Stimulated activated naive CD8-positive, alpha-beta T cell treated with anti-CD3 and anti-CD28 coated beads, Interleukin-15, amount 100 ng/mL, for 72 hours (primary cell): ENCODE results near the gene TOB1.
"Not testable (repeated sequence)": the region's sequence is repeated elsewhere in the genome, so short reads cannot be mapped to it uniquely, and the experiment has no call there.

Source experiments
- ATAC-seq: fragments of 150-1000 bp; cut with Tn5 transposase; 2 replicates; pipeline ENCODE4 v1.10.0; 2021; ENCODE audit warnings: mild to moderate bottlenecking, moderate library complexity
- DNase-seq, 2 donors: peaks; one replicate each; pipeline ENCODE4 v3.0.0; 2021 to 2022
- H3K27ac Mint-ChIP-seq, 2 donors: one replicate each; pipeline ENCODE4 v1.8.0; 2022; ENCODE audit warnings: mild to moderate bottlenecking in 2 of 2, mixed read lengths in 2 of 2, moderate library complexity in 2 of 2
- H3K27me3 Mint-ChIP-seq: one replicate; pipeline ENCODE4 v1.8.0; 2022; ENCODE audit warnings: mixed read lengths
- H3K4me1 Mint-ChIP-seq: one replicate; pipeline ENCODE4 v1.8.0; 2022; ENCODE audit warnings: mild to moderate bottlenecking, mixed read lengths
- H3K4me3 Mint-ChIP-seq, 2 donors: one replicate each; pipeline ENCODE4 v1.8.0; 2022; ENCODE audit warnings: mild to moderate bottlenecking in 2 of 2, mixed read lengths in 2 of 2, moderate library complexity in 1 of 2
- H3K9me3 Mint-ChIP-seq, 2 donors: one replicate each; pipeline ENCODE4 v1.8.0; 2022; ENCODE audit warnings: mixed read lengths in 2 of 2

TOB1 gene

DNA sequence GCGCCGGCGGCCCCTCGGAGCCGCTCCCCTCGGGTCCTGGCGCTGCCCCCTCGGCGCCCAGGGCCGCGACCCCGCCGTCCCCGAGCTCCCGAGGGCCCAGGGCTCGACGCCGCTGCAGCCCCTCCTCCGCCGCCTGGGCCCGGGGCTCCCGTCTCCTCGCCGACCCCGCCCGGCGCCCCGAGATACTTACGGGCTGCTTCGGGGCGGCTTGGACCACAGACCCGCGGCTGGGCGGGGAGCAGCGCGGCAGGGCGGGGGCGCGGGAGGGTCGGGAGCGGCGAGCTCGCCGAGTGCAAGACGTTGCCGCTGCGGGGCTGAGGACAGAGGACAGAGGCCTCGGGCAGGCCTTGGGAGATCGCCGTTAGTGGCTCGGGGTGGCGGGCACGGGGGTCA lies 290 bp downstream of the TOB1 start:
- ATAC-seq (no peak), DNase-seq (no peak)
- H3K4me1 Mint-ChIP-seq, result peaks cover 49% of the 10 kb centered on the region
- H3K4me3 Mint-ChIP-seq, result peak overlapping the region; percentile 97 to 100
- no peaks in the 10 kb centered on the region for H3K27me3 Mint-ChIP-seq
- H3K9me3 Mint-ChIP-seq, result no peaks in the 10 kb centered on the region
- H3K27ac Mint-ChIP-seq, result no peak overlapping the region

DNA sequence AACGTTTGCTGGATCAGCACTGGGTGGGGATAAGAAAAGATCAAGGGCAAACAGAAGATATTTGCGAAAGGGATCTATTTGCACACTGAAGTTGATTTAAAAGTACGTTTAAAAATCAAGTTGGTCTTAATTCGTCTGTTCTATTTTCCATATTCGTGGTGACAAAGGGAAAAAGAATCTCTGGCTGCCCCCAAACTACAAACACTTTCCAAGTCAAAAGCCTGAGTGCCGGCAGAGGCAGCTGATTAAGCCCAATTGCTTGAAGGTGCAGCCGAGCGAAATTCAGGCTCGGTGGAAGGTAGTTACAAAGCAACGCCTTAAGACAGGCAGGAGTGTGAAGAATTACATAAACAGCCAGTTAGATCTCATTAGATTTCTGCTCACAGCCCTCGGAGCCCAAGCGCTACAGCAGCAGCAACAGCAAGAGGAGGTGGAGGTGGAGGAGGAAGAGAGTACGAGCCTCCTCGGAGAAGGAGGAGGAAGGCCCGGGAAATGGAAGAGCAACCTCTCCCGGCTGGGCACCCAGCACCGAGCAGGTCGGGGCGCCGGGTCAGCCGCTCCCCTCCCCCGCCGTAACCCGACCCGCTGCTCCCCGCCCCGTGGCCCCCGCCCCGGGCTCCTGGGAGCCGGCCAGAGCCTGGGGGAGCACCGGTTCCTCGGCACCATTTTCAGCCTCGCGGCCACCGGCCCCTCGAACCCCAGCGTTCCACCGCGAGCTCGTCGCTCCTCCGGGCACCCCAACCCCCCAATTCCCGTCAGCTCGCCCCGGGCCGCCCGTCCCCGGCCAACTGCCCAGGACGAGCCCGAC lies 890 bp downstream of the TOB1 start:
- Mint-ChIP-seq H3K9me3 (no peaks in the 10 kb centered on the region), H3K27me3 (no peaks in the 10 kb centered on the region), H3K4me3 (peak overlapping the region; percentile 88 to 99), H3K4me1 (peaks cover 49% of the 10 kb centered on the region), H3K27ac (peak overlapping the region; percentile 96 to 97)
- peak; percentile 1 for ATAC-seq
- peak; percentile 57 to 61 for DNase-seq

DNA sequence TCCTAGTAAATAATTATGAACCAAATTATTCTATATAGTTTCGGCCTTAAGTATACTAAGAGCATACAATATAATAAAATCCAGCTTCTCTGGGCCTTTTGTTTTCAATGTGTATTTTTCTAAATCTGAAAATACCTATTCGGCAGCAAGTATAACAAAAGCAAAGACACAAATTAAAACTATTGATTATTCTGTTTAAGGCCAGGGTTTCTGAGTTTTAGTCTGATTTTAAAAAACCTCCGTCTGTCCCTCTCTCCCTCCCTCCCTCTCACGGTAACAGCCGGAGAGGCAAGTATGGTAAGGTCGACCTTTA lies 1.5 kb downstream of the TOB1 start:
- Mint-ChIP-seq H3K4me3 (peak overlapping the region; percentile 88 to 99), H3K27me3 (no peaks in the 10 kb centered on the region), H3K9me3 (no peaks in the 10 kb centered on the region), H3K27ac (peak overlapping the region; percentile 96 to 97), H3K4me1 (peaks cover 49% of the 10 kb centered on the region)
- ATAC-seq (no peak), DNase-seq (no peak)

DNA sequence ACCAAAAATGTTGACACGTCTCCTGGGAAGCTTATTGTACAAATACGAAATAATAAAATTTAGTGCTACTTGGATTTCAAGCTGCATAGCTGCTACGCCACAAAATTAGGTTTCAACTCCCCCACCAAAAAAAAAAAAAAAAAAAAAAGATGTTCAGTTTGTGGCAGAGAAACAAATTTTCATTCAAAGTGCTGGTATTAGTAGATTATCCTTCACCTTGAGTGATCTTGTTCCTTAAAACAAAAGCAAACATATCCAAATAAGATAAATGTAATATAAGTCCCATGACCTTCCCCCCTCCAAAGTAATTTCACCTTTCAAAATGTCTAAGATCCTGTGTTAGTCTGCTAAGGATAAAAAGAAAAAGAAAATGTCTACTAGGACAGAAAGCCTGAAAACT lies 2.2 kb downstream of the TOB1 start:
- no peaks in the 10 kb centered on the region for H3K9me3 Mint-ChIP-seq
- peak overlapping the region; percentile 88 to 99 for H3K4me3 Mint-ChIP-seq
- H3K4me1 Mint-ChIP-seq, result peaks cover 47% of the 10 kb centered on the region
- no peak for DNase-seq
- ATAC-seq, result no peak
- no peaks in the 10 kb centered on the region for H3K27me3 Mint-ChIP-seq
- H3K27ac Mint-ChIP-seq, result peak overlapping the region; percentile 1 to 48

DNA sequence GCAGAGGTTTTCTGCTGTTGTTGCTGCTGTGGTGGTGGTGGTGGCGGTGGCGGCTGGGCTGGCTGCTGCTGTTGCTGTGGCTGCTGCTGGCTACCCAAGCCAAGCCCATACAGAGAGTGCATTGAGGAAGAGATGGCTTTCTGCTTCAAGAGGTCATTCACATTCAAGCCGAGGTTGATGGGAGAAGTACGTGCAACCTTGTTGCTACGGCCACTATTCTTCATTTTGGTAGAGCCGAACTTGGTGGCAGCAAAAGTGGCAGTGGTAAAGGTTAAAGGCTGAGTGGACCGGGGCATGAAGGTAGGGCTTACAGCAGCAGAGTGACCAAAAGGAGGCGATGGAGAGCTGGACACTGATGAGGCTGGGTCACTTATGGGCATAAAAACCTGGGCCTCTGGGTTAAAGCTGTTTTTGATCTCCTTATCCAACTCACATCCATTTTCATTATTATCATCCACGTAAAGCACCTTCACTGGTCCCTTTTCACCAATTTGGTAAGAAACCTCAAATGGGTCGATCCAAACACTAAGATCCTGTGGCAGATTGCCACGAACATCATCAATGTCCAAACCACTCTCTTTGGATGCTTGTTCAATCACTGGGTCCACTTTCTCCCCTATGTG lies 2.8 kb downstream of the TOB1 start:
- H3K9me3 Mint-ChIP-seq, result no peaks in the 10 kb centered on the region
- ATAC-seq (no peak), DNase-seq (peak in 1 of 2 donors; percentile 55)
- H3K27me3 Mint-ChIP-seq, result no peaks in the 10 kb centered on the region
- H3K4me1 Mint-ChIP-seq, result peaks cover 41% of the 10 kb centered on the region
- H3K27ac Mint-ChIP-seq, result no peak overlapping the region
- peak overlapping the region; percentile 55 to 99 for H3K4me3 Mint-ChIP-seq

DNA sequence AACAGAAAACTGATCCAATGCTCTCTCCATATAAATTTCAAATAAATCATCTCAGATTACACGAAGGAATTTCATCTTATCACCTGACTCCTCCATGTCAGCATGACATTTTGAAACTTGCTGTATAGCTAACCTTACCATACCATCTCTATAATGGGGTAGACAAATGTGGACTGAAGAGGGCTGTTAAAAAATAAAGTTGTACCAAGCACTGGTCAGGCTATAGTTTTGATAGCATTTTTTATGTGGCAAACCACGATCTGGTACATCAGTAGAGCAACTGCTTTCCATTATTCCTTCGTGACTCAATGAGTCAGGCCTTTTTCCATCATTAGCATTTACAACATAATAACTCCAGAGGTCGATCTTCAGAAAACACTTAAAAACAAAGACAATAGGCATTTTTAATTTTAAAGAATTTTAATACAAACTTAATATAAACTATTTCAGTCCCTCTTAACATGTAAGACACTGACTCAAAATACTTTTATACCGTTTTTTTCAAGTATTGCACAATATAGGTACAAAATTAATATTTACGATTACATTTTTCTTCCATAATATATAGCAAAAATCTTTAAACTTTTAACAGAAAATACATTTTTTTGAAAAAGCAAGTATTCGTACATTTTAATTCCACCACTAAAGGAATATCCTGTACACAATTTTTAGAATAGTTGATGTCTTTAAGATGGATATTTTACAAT lies 4.2 kb downstream of the TOB1 start:
- Mint-ChIP-seq H3K4me3 (peak overlapping the region; percentile 66 to 80), H3K4me1 (peaks cover 32% of the 10 kb centered on the region), H3K9me3 (no peaks in the 10 kb centered on the region), H3K27ac (no peak overlapping the region), H3K27me3 (no peaks in the 10 kb centered on the region)
- DNase-seq (no peak), ATAC-seq (no peak)

DNA sequence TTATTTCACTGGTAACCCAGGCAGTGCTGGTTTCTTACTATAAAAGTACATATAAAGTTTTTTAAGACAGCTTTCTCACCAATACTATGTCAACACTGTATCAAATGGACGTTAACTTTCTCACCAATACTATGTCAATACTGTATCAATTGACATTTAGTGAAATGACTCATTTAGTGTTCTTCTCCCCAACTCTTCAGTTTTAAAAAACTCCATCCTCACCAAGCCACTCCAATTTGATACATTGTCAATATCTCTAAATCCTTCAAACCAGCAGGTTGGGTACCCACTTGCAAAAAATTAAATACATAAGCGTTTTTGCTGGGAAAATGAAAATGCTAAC lies 4.8 kb downstream of the TOB1 start:
- no peak for DNase-seq
- Mint-ChIP-seq H3K9me3 (no peaks in the 10 kb centered on the region), H3K4me1 (peaks cover 32% of the 10 kb centered on the region), H3K27me3 (no peaks in the 10 kb centered on the region), H3K4me3 (peak overlapping the region in 1 of 2 donors; percentile 32), H3K27ac (no peak overlapping the region)
- no peak for ATAC-seq

DNA sequence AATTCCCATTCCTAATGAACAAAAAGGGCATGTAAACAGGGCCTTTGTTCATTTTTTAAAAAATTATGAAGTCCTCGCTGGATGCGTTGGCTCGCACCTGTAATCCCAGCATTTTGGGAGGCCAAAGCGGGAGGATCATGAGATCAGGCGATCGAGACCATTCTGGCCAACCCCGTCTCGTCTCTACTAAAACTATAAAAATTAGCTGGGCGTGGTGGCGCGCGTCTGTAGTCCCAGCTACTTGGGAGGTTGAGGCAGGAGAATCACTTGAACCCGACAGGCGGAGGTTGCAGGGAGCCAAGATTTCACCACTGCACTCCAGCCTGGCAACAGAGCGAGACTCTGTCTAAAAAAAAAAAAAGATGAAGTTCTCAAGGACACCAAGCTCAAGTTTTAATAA lies 6.4 kb downstream of the TOB1 start:
- not testable (repeated sequence) for ATAC-seq, H3K4me3 Mint-ChIP-seq, H3K27me3 Mint-ChIP-seq, H3K27ac Mint-ChIP-seq, DNase-seq, H3K9me3 Mint-ChIP-seq
- peaks cover 32% of the 10 kb centered on the region for H3K4me1 Mint-ChIP-seq

DNA sequence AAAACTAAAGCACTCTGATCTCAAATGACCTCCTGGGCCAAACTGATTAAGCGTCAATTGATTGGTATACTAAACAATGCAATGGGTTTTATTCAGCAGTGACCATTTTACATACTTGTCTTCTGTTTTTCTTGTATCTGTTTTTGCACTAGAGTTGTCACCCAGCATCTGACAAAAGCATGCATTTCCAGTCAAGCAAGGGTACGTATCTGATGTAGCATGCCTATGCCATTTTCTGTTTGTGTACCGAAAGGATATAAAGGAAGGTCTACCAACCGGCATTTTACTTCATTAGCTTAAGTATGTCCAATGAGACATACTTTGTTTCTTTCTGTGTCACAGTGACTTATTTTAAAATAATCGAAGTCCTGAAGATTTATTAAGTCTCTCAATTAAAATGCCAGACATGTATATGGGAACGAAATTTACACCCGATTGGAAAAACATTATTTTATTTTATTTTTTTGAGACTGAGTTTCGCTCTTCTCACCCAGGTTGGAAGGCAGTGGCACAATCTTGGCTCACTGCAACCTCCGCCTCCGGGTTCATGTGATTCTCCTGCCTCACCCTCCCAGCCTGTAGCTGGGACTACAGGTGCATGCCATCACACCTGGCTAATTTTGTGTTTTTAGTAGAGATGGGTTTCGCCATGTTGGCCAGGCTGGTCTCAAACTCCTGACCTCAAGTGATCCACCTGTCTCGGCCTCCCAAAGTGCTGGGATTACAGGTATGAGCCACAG lies 7.5 kb downstream of the TOB1 start:
- no peak for DNase-seq
- H3K4me3 Mint-ChIP-seq, result no peak overlapping the region
- H3K27ac Mint-ChIP-seq, result no peak overlapping the region
- peaks cover 22% of the 10 kb centered on the region for H3K4me1 Mint-ChIP-seq
- no peaks in the 10 kb centered on the region for H3K27me3 Mint-ChIP-seq
- ATAC-seq, result no peak
- H3K9me3 Mint-ChIP-seq, result no peaks in the 10 kb centered on the region

DNA sequence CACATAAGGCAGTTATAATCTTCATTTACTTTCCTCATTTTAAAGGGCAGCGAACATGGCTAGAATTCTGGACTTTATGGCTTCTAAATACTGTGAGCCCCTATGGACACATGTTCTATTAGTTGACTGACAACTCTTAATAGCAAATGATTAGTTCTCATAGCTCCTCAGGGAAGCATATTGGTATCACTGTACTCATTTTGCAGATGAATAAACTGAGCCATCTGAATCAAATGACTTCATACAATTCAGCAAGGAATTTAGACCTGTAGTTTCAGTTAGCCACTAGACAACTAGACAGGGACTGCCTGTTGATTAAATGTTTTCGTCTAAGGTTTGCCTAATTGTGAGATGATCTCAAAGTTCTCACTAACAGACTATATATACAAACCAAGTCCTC lies 9.7 kb downstream of the TOB1 start:
- Mint-ChIP-seq H3K9me3 (no peaks in the 10 kb centered on the region), H3K27me3 (no peaks in the 10 kb centered on the region), H3K4me1 (peaks cover 22% of the 10 kb centered on the region), H3K27ac (no peak overlapping the region), H3K4me3 (no peak overlapping the region)
- ATAC-seq (no peak), DNase-seq (no peak)

DNA sequence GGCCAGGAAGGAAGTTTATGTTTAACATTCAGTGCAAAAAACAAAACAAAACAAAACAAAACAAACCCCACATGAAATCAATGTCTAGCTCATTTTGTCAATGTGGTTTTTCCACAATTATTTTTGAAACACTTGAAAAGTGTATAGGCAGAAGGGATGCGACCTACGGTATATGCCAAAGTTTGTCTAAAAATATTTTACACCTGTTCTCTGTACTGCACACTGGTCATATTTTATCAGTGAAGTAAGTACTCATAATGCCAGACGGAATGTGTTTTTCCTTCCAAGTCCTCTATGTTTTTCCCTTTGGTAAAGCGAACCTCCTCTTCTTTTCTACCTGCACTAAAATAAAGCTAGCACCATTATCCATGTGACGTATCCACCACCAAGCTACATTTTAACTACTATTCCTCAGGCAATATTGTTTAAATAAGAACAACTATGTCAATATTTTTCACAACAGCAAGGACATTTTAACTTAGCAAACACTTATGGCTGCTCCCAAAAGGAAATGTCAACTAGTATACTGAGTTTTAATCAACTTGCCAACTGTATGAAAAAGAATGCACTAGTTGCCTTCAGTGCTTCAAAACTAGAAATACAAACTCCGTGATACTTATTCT lies 10.3 kb downstream of the TOB1 start:
- Mint-ChIP-seq H3K4me3 (no peak overlapping the region), H3K27ac (no peak overlapping the region), H3K4me1 (peaks cover 19% of the 10 kb centered on the region), H3K9me3 (no peaks in the 10 kb centered on the region), H3K27me3 (no peaks in the 10 kb centered on the region)
- DNase-seq (no peak), ATAC-seq (no peak)

DNA sequence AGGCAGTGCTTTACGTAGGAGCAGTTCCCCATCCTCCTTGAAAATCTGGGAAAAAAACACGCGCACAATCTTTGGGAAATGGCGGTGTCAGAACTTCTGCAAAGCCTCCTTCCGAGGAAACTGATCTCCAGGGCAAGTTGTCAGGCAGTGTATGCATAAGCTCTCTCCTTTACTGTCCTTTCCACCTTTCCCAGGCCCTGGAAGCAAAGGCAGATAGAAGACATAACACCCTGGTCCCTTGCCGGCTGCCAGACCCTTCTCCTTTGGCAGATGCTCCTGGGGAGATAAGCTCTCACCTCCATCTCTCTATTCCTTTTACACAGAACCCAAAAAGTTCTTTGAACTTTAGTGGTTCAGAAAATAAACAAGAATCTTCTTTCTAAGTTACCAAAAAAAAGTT lies 12.4 kb downstream of the TOB1 start:
- Mint-ChIP-seq H3K4me3 (no peak overlapping the region), H3K4me1 (peaks cover 19% of the 10 kb centered on the region), H3K27ac (peak overlapping the region in 1 of 2 donors; percentile 49), H3K27me3 (no peaks in the 10 kb centered on the region), H3K9me3 (no peaks in the 10 kb centered on the region)
- ATAC-seq (no peak), DNase-seq (no peak)

DNA sequence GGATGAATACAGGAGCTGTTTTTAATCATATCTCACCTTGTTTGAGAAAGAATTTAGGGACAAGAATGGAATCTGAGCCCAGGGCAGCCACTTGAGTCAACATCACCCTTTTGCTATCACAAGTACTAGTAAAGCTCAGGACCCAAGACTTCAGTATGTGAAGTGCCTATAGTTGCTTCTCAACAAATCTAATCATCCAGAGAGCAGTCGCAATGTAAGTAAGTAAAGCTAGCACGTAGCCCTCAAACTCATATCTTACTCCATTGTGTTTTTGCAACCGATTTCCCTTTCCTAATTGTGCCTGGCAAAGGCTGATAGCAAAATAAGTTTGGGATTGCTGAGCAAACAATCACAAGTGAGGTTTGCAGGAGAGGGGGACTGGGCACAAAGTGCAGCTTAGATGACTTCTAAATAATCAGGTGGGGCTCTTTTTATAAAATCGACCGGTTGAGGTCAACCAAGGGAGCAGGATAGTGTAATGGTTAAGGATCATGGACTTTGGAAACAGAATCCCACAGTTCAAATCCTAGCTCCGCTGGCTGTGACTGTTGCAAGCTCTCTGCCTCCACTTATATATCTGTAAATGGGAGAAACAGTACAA lies 13.0 kb downstream of the TOB1 start:
- ATAC-seq (no peak), DNase-seq (no peak)
- H3K9me3 Mint-ChIP-seq, result no peaks in the 10 kb centered on the region
- peak overlapping the region; percentile 80 to 85 for H3K4me3 Mint-ChIP-seq
- H3K27ac Mint-ChIP-seq, result no peak overlapping the region
- H3K27me3 Mint-ChIP-seq, result no peaks in the 10 kb centered on the region
- peaks cover 19% of the 10 kb centered on the region for H3K4me1 Mint-ChIP-seq

DNA sequence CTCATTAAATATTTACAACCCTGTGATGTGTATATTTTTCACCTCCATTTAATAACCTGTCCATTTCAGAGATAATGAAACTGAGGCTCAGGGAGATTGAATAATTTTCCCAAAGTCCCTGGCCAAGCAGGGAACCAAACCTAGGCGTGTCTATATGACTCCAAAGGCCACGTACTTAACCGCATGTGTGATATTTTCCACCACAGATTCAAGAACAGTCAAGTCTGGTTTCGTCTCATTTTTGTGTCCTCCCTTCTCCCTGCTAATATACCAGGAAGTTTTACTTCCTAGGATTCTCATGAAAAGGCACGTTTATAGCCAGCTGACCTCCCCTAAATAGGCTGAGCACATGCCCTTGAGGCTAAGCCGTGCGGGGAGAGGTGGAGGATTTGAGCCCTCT lies 15.5 kb downstream of the TOB1 start:
- no peak overlapping the region for H3K27ac Mint-ChIP-seq
- H3K4me1 Mint-ChIP-seq, result peaks cover 19% of the 10 kb centered on the region
- DNase-seq, result no peak
- ATAC-seq, result no peak
- no peaks in the 10 kb centered on the region for H3K9me3 Mint-ChIP-seq
- no peak overlapping the region for H3K4me3 Mint-ChIP-seq
- no peaks in the 10 kb centered on the region for H3K27me3 Mint-ChIP-seq

DNA sequence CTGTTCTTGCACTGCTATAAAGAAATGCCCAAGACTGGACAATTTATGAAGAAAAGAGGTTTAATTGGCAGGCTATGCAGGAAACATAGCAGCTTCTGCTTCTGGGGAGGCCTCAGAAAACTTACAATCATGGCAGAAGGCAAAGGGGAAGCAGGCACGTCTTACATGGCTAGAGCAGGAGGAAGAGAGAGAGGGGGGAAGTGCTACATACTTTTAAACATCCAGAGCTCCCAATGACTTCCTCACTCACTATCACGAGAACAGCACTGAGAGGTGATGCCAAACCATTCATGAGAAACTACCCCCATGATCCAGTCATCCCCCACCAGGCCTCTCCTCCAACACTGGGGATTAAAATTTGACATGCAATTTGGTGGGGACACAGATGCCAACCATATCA lies 17.4 kb downstream of the TOB1 start:
- Mint-ChIP-seq H3K27me3 (no peaks in the 10 kb centered on the region), H3K4me3 (no peak overlapping the region), H3K27ac (no peak overlapping the region), H3K4me1 (peaks cover 19% of the 10 kb centered on the region), H3K9me3 (no peaks in the 10 kb centered on the region)
- no peak for DNase-seq
- no peak for ATAC-seq
